GM12891 (cell line): ENCODE measurements around the gene EIF4EBP2.

Source experiments
- PAX5 ChIP-seq: IDR thresholded peaks from 2 replicates; pipeline ENCODE4 v1.6.1; 2011; ENCODE audit warnings: low read length, moderate library complexity, mild to moderate bottlenecking; ENCODE audit not compliant: insufficient read depth, severe bottlenecking
- POLR2A ChIP-seq: IDR thresholded peaks from 2 replicates; pipeline ENCODE4 v1.6.1; 2011; ENCODE audit warnings: low read depth, low read length, control low read depth
- POLR2AphosphoS5 ChIP-seq: IDR thresholded peaks from 2 replicates; pipeline ENCODE4 v1.6.1; 2011; ENCODE audit warnings: low read depth, low read length, control low read depth
- POU2F2 ChIP-seq: IDR thresholded peaks from 2 replicates; pipeline ENCODE4 v1.6.1; 2011; ENCODE audit warnings: low read depth, mild to moderate bottlenecking, control low read depth, low read length, moderate library complexity
- SPI1 ChIP-seq: IDR thresholded peaks from 2 replicates; pipeline ENCODE4 v1.6.1; 2011; ENCODE audit warnings: low read depth, low read length, control low read depth
- TAF1 ChIP-seq: IDR thresholded peaks from 2 replicates; pipeline ENCODE4 v1.6.1; 2011; ENCODE audit warnings: low read depth, low read length, control low read depth

GRCh38 chr10:70369498-70370018 is 34.4 kb upstream of the EIF4EBP2 start:
- TF ChIP-seq POLR2A (no peak), POLR2AphosphoS5 (no peak), TAF1 (no peak), POU2F2 (no peak), SPI1 (no peak), PAX5 (no peak)
